ENCODE results near the gene PFDN4. TPM values are rescaled to one million over a fixed set of nuclear protein-coding genes. Genes with fewer than 3 reads are reported as not detected.

Gene PFDN4
- total RNA-seq, result 47.7 and 74.0 TPM in 2 replicates

GRCh38 chr20:54207743-54208547, at the start of gene PFDN4:
Gene PFDN4 (plus strand): TSS chr20:54208087. CDS start chr20:54208101, 14 bp downstream.

GRCh38 chr20:54173653-54174456, 34.0 kb upstream of the PFDN4 start, which contains the start of gene CYP24A1:
Gene CYP24A1 (minus strand): TSS chr20:54173986. CDS start chr20:54173579, 407 bp downstream.

Other genes starting within 250 kb of the PFDN4 start
- gene BCAS1, start 137.5 kb upstream of the PFDN4 start, total RNA-seq, result 0.46 and 1.6 TPM in 2 replicates
- gene CYP24A1, start 34.1 kb upstream of the PFDN4 start, total RNA-seq, result 4.6 and 6.3 TPM in 2 replicates

Data from airway epithelial cell (primary cell).